Renal pelvis (tissue), 4 donors: Measurements from ENCODE around the gene TBC1D22A. TPM values are rescaled to one million over a fixed set of nuclear protein-coding genes. Genes with fewer than 3 reads are reported as not detected.

Experiments used
- DNase-seq: peaks from one replicate; pipeline ENCODE4 v3.0.0-alpha.2; 2013
- polyA plus RNA-seq, 3 donors: library from polyadenylated mRNA; unstranded; fragments of 120-200 nt; gene quantifications; one replicate each; pipeline ENCODE4 v1.2.1, GENCODE V29; 2013; ENCODE audit not compliant: insufficient read length in 3 of 3

TBC1D22A gene
- polyA plus RNA-seq, 3 donors = 16.9 to 19.2 (median 19.1) TPM

- no peak for DNase-seq
These were observed 186.1 kb downstream of the TBC1D22A start for GRCh38 chr22:46948411-46949144.

- DNase-seq = no peak
These were observed 188.9 kb downstream of the TBC1D22A start for GRCh38 chr22:46951350-46951749.

- DNase-seq = no peak
These were observed 189.5 kb downstream of the TBC1D22A start for GRCh38 chr22:46951973-46952372.

- no peak for DNase-seq
These were observed 191.7 kb downstream of the TBC1D22A start for GRCh38 chr22:46953968-46954765.

GRCh38 chr22:46954781-46955180 is 192.3 kb downstream of the TBC1D22A start:
- no peak for DNase-seq

- DNase-seq = no peak
These were observed 194.2 kb downstream of the TBC1D22A start for GRCh38 chr22:46956498-46957215.

- DNase-seq = no peak
These were observed 195.1 kb downstream of the TBC1D22A start for GRCh38 chr22:46957521-46957920.

GRCh38 chr22:46958191-46958590 is 195.7 kb downstream of the TBC1D22A start:
- DNase-seq = no peak

- DNase-seq = no peak
These were observed 196.2 kb downstream of the TBC1D22A start for GRCh38 chr22:46958658-46959057.

- no peak for DNase-seq
These were observed 196.9 kb downstream of the TBC1D22A start for GRCh38 chr22:46959369-46959768.

GRCh38 chr22:46961591-46962295 is 199.3 kb downstream of the TBC1D22A start:
- DNase-seq = no peak

- no peak for DNase-seq
These were observed 200.0 kb downstream of the TBC1D22A start for GRCh38 chr22:46962406-46962805.

- DNase-seq = no peak
These were observed 201.5 kb downstream of the TBC1D22A start for GRCh38 chr22:46963672-46964545.

GRCh38 chr22:46964773-46965550 is 202.5 kb downstream of the TBC1D22A start:
- no peak for DNase-seq

GRCh38 chr22:46965555-46966494 is 203.4 kb downstream of the TBC1D22A start:
- DNase-seq = no peak

- DNase-seq = no peak
These were observed 204.0 kb downstream of the TBC1D22A start for GRCh38 chr22:46966495-46966845.

- no peak for DNase-seq
These were observed 204.4 kb downstream of the TBC1D22A start for GRCh38 chr22:46966846-46967245.

- no peak for DNase-seq
These were observed 205.3 kb downstream of the TBC1D22A start for GRCh38 chr22:46967445-46968358.
